Caco-2 (cell line): ENCODE data around the gene HYAL3. TPM values are rescaled to one million over a fixed set of nuclear protein-coding genes. Genes with fewer than 3 reads are reported as not detected.
A peak's percentile ranks its signal among the peaks of the same experiment; 100 is the strongest.

ENCODE experiments used
- BruUV-seq: library from RNA; stranded (reverse); fragments of 400-500 nt; replicated peaks from 2 replicates; lab custom pipeline; 2021; lab: Mats Ljungman, UMichigan
- CTCF ChIA-PET: fragments of 300-600 bp; sonication (Branson Sonifier 250); formaldehyde crosslinking; loops from one replicate; lab custom pipeline; 2022; ENCODE audit warnings: antibody characterized with exemption; lab: Charles Lee
- POLR2A ChIA-PET: fragments of 300-600 bp; sonication (Branson Sonifier 250); formaldehyde crosslinking; loops from one replicate; lab custom pipeline; 2022; ENCODE audit warnings: antibody characterized with exemption; lab: Charles Lee
- DNase-seq, 2 experiments: peaks; one replicate each; pipeline versions ENCODE4 v3.0.0 to v3.0.0-alpha.2; 2020 to 2022
- H3K27me3 ChIP-seq: replicated peaks from 2 replicates; pipeline ENCODE4 v1.6.0; 2011; ENCODE audit warnings: low read length; ENCODE audit not compliant: control insufficient read depth, insufficient read depth
- H3K36me3 ChIP-seq: 2 replicates; pipeline ENCODE4 v1.5.1; 2011; ENCODE audit warnings: low read length; ENCODE audit not compliant: control insufficient read depth, insufficient read depth
- H3K4me1 ChIP-seq: fragments of 250-450 bp; sonication (Bioruptor Pico); 2 replicates; pipeline ENCODE4 v1.5.1; 2020; ENCODE audit warnings: mild to moderate bottlenecking
- H3K4me3 ChIP-seq: 2 replicates; pipeline ENCODE4 v1.5.1; 2011; ENCODE audit warnings: low read depth, mild to moderate bottlenecking, control low read depth, low read length
- H3K9me3 ChIP-seq: fragments of 250-450 bp; sonication (Bioruptor Pico); 2 replicates; pipeline ENCODE4 v1.5.1; 2020; ENCODE audit warnings: mild to moderate bottlenecking, moderate library complexity
- H3K27ac Mint-ChIP-seq: one replicate; pipeline ENCODE4 v1.8.0; 2022; ENCODE audit warnings: mixed read lengths; ENCODE audit not compliant: unreplicated experiment
- H3K27me3 Mint-ChIP-seq: one replicate; pipeline ENCODE4 v1.8.0; 2022; ENCODE audit warnings: mixed read lengths; ENCODE audit not compliant: insufficient read depth, unreplicated experiment
- H3K36me3 Mint-ChIP-seq: one replicate; pipeline ENCODE4 v1.8.0; 2022; ENCODE audit warnings: mild to moderate bottlenecking, mixed read lengths; ENCODE audit not compliant: insufficient read depth, unreplicated experiment
- H3K4me1 Mint-ChIP-seq: one replicate; pipeline ENCODE4 v1.8.0; 2022; ENCODE audit warnings: low read depth, mixed read lengths; ENCODE audit not compliant: unreplicated experiment
- H3K4me3 Mint-ChIP-seq: one replicate; pipeline ENCODE4 v1.8.0; 2022; ENCODE audit warnings: mild to moderate bottlenecking, moderate library complexity, mixed read lengths; ENCODE audit not compliant: unreplicated experiment
- H3K9me3 Mint-ChIP-seq: one replicate; pipeline ENCODE4 v1.8.0; 2022; ENCODE audit warnings: mixed read lengths; ENCODE audit not compliant: unreplicated experiment
- intact Hi-C: fragments of 100-400 bp; cut with micrococcal nuclease; formaldehyde crosslinking; loops from one replicate; pipeline ENCODE4 v1.10.0; 2022; ENCODE audit not compliant: unreplicated experiment
- total RNA-seq: library from RNA; stranded (reverse); gene quantifications from 2 replicates; pipeline ENCODE4 v1.2.3, GENCODE V29; 2022
- TF ChIP-seq, protein P1 (sequence below), 2 experiments: fragments of 200-600 bp in 1 of 2; IDR thresholded peaks; 1 replicate in 1 of 2; 2 replicates in 1 of 2; pipeline versions ENCODE4 v1.5.1 to v1.8.0; 2011 to 2022; ENCODE audit warnings: antibody characterized with exemption in 1 of 2, control low read depth in 1 of 2, inconsistent platforms in 1 of 2, low read depth in 1 of 2, low read length in 1 of 2, mild to moderate bottlenecking in 1 of 2, moderate library complexity in 1 of 2; ENCODE audit not compliant: insufficient read depth in 1 of 2, severe bottlenecking in 1 of 2, unreplicated experiment in 1 of 2

HYAL3 gene
- total RNA-seq, 1 experiment from 2014 or later, result 5.2 TPM

DNA sequence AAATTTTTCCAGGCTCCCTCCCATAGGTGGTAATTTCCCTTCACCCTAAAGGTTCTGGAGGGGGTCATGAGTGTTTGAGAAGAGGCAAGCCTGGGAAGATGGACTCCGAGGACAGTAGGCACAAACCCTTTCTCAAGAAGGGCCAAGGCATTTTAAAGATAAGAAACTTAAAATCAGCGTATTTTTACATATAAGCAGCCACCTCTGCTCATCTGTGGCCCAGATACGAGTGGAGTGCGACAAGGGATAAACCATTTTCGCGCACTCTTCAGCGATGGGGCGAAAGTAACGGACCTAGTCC, 40.9 kb upstream of the HYAL3 start:
- intact Hi-C loops, result no loop called here
- Histone ChIP-seq H3K4me3 (peak overlapping the region; percentile 37), H3K36me3 (no peaks in the 10 kb centered on the region), H3K9me3 (no peaks in the 10 kb centered on the region), H3K4me1 (peaks cover 16% of the 10 kb centered on the region), H3K27me3 (no peaks in the 10 kb centered on the region)
- ChIA-PET POLR2A (no interaction called here), CTCF (interaction anchor here (0.9 kb wide), 1 partner anchor 11 kb away, joined by 3 read pairs; no protein-coding TSS in a partner anchor)
- no peak for DNase-seq
- Mint-ChIP-seq H3K9me3 (no peaks in the 10 kb centered on the region), H3K4me1 (peaks cover 11% of the 10 kb centered on the region), H3K36me3 (peaks cover 29% of the 10 kb centered on the region), H3K27ac (no peak overlapping the region), H3K27me3 (no peaks in the 10 kb centered on the region), H3K4me3 (peak overlapping the region; percentile 15)
- TF ChIP-seq, protein P1, sequence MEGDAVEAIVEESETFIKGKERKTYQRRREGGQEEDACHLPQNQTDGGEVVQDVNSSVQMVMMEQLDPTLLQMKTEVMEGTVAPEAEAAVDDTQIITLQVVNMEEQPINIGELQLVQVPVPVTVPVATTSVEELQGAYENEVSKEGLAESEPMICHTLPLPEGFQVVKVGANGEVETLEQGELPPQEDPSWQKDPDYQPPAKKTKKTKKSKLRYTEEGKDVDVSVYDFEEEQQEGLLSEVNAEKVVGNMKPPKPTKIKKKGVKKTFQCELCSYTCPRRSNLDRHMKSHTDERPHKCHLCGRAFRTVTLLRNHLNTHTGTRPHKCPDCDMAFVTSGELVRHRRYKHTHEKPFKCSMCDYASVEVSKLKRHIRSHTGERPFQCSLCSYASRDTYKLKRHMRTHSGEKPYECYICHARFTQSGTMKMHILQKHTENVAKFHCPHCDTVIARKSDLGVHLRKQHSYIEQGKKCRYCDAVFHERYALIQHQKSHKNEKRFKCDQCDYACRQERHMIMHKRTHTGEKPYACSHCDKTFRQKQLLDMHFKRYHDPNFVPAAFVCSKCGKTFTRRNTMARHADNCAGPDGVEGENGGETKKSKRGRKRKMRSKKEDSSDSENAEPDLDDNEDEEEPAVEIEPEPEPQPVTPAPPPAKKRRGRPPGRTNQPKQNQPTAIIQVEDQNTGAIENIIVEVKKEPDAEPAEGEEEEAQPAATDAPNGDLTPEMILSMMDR (IDR thresholded peaks at IDR 0.05; ENCODE audit: insufficient read depth in 1 of 2, low read depth in 1 of 2, low read length in 1 of 2, severe bottlenecking in 1 of 2, unreplicated experiment in 1 of 2), result no peak
- no TSS peak for BruUV-seq

DNA sequence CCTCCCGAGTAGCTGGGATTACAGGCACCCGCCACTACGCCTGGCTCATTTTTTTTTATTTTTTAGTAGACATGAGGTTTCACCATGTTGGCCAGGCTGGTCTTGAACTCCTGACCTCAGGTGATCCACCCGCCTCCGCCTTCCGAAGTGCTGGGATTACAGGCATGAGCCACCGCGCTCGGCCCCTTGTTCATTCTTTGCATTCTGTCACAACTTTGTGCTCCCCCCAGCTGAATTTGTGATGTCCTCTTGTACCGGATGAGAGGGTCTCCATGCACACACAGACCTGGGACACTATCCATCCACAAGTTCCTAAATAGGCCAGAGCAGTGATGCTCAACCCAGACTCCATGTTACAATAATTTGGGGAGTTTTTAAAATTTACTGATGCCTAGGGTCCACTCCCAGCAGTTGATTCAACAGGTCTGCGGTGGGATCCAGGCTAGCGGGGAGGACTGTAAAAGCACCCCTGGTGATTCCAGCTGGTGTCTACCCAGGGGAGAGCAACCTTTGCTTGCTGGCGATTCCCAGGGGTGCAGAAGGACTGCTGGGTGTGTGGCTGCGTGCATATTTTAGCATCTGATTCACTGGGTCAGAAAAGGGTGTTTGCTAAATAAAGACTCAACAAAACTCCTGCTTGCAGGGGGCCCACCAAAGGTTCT, 40.4 kb upstream of the HYAL3 start:
- no peaks in the 10 kb centered on the region for H3K27me3 ChIP-seq
- intact Hi-C loops, result no loop called here
- no peaks in the 10 kb centered on the region for H3K9me3 ChIP-seq
- no peaks in the 10 kb centered on the region for H3K36me3 ChIP-seq
- Mint-ChIP-seq H3K4me1 (peaks cover 11% of the 10 kb centered on the region), H3K27ac (no peak overlapping the region), H3K27me3 (no peaks in the 10 kb centered on the region), H3K36me3 (peaks cover 33% of the 10 kb centered on the region), H3K9me3 (no peaks in the 10 kb centered on the region), H3K4me3 (peak overlapping the region; percentile 15)
- peaks cover 16% of the 10 kb centered on the region for H3K4me1 ChIP-seq
- no peak overlapping the region for H3K4me3 ChIP-seq
- no peak for DNase-seq
- CTCF ChIA-PET, result no interaction called here
- TF ChIP-seq, protein P1 (IDR thresholded peaks at IDR 0.05; ENCODE audit: insufficient read depth in 1 of 2, low read depth in 1 of 2, low read length in 1 of 2, severe bottlenecking in 1 of 2, unreplicated experiment in 1 of 2), result no peak
- BruUV-seq, result no TSS peak
- POLR2A ChIA-PET, result no interaction called here

DNA sequence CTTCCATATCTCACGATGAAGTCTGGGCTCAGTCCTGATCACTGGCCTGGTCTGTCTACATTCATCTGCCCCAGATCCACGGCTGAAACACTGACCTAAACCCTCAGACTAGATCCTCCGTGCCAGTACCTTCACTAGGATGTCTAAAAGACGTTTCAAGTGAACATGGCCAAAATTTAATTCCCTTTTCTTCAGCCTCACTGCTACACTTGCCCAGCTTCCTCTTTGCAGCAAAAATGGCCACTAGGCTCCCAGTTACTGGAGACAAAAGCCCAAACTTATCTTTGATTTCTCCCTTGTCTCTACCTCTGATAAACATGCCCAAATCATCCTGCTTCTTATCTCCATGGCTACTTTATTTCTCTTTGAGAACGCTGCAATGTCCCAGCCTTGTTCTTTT, 39.8 kb upstream of the HYAL3 start:
- POLR2A ChIA-PET, result interaction anchor here (0.6 kb wide), 1 partner anchor 11 kb away, joined by 4 read pairs; the partner anchor contains the start of gene TUSC2
- Histone ChIP-seq H3K4me1 (peaks cover 16% of the 10 kb centered on the region), H3K4me3 (no peak overlapping the region), H3K36me3 (0 out of 2 replicates have a peak, but pooled peaks cover 3% of the 10 kb centered on the region), H3K27me3 (no peaks in the 10 kb centered on the region), H3K9me3 (no peaks in the 10 kb centered on the region)
- CTCF ChIA-PET, result interaction anchor here (0.6 to 0.7 kb wide), 2 partner anchors 18 to 52 kb away, joined by 3 to 4 read pairs; no protein-coding TSS in a partner anchor
- no peak for DNase-seq
- Mint-ChIP-seq H3K4me3 (peak overlapping the region; percentile 94), H3K27me3 (no peaks in the 10 kb centered on the region), H3K9me3 (no peaks in the 10 kb centered on the region), H3K27ac (peak overlapping the region; percentile 95), H3K4me1 (peaks cover 11% of the 10 kb centered on the region), H3K36me3 (peaks cover 40% of the 10 kb centered on the region)
- BruUV-seq, result no TSS peak
- intact Hi-C loops, result no loop called here
- TF ChIP-seq, protein P1 (IDR thresholded peaks at IDR 0.05; ENCODE audit: insufficient read depth in 1 of 2, low read depth in 1 of 2, low read length in 1 of 2, severe bottlenecking in 1 of 2, unreplicated experiment in 1 of 2), result no peak
